ENCODE measurements around the gene ZBTB44.

- TF ChIP-seq CTCF (IDR thresholded peaks at IDR 0.05; ENCODE audit: low read length) (no peak), EZH2 (IDR thresholded peaks at IDR 0.05; ENCODE audit: borderline replicate concordance, low read length) (no peak)
Observed at GRCh38 chr11:130234315-130234714, 80.4 kb downstream of the ZBTB44 start.
